ENCODE measurements around the gene FRAS1. TPM values are rescaled to one million over a fixed set of nuclear protein-coding genes. Genes with fewer than 3 reads are reported as not detected.

Gene FRAS1
- total and polyA plus RNA-seq, 9 of the 15 experiments (the other 6 are each of a cell fraction or from before 2014, with no cell fraction given), result under 0.01 to 0.11 (median 0.04) TPM; not detected in 2

GRCh38 chr4:78369679-78370078, 312.6 kb downstream of the FRAS1 start:
- no peaks in the 10 kb centered on the region for H3K4me1 ChIP-seq (replicated peaks in 1 of 2; ENCODE audit: control insufficient read depth in 2 of 2, insufficient read depth in 2 of 2, low read length in 2 of 2)
- no peaks in the 10 kb centered on the region for H3K36me3 ChIP-seq (ENCODE audit: control insufficient read depth, insufficient read depth, low read length)
- no TSS peak for BruUV-seq (replicated peaks)
- TF ChIP-seq PTBP1 (IDR thresholded peaks at IDR 0.05; ENCODE audit: low read depth, low read length) (no peak), KAT8 (IDR thresholded peaks at IDR 0.05; ENCODE audit: low read depth) (no peak), FIP1L1 (IDR thresholded peaks at IDR 0.05; ENCODE audit: low read depth, low read length, poor library complexity, severe bottlenecking) (no peak), RFX5 (IDR thresholded peaks at IDR 0.05; ENCODE audit: low read depth, low read length) (no peak), MBD2 (IDR thresholded peaks at IDR 0.05; ENCODE audit: borderline replicate concordance, low read depth) (no peak), HLTF (IDR thresholded peaks at IDR 0.05) (no peak)
- no peak for DNase-seq (ENCODE audit: extremely low read depth in 1 of 4, low spot score in 3 of 4)
- H3K9me3 ChIP-seq (replicated peaks; ENCODE audit: control insufficient read depth, insufficient read depth, low read depth, low read length), result no peaks in the 10 kb centered on the region
- no peak overlapping the region for H2AFZ ChIP-seq (ENCODE audit: low read depth, low read length)
- ChIA-PET POLR2A (interaction anchor here (1.0 kb wide), 1 partner anchor 28 kb away, joined by 3 read pairs; no protein-coding TSS in a partner anchor), CTCF (ENCODE audit: low intra/inter-chr PET ratio) (no interaction called here)
- H3K27ac ChIP-seq (ENCODE audit: extremely low read depth, low read depth, low read length), result no peak overlapping the region
- peaks cover 2 to 7% of the 10 kb centered on the region in 2 experiments; a peak in 3 of 5 replicates for H3K27me3 ChIP-seq (ENCODE audit: control insufficient read depth in 2 of 2, insufficient read depth in 2 of 2, low read length in 2 of 2)
- in situ Hi-C loops (cut with MboI) (no loop called here), intact Hi-C loops (cut with micrococcal nuclease) (no loop called here)
- WGBS (ENCODE audit: insufficient coverage, low coverage, missing lambda C conversion rate), result 0% methylated on average over 4 of the region's 4 CpGs
- no peaks in the 10 kb centered on the region for H3K9me1 ChIP-seq (ENCODE audit: control insufficient read depth, insufficient read depth, low read length)
- H4K20me1 ChIP-seq (replicated peaks; ENCODE audit: control insufficient read depth, insufficient read depth, low read length), result no peaks in the 10 kb centered on the region
- no peak overlapping the region for H3K4me2 ChIP-seq (ENCODE audit: insufficient read depth, low read length)
- no peak for ATAC-seq
- H3K4me3 ChIP-seq, result no peak overlapping the region
- no peak for FAIRE-seq
- H3K9ac ChIP-seq (ENCODE audit: insufficient read depth in 1 of 2, low read depth in 2 of 2, low read length in 2 of 2), result no peak overlapping the region
- no peaks in the 10 kb centered on the region for H3K79me2 ChIP-seq (ENCODE audit: control insufficient read depth, insufficient read depth, low read length)
